Measurements from ENCODE around the gene SEC14L1.

Gene SEC14L1

DNA sequence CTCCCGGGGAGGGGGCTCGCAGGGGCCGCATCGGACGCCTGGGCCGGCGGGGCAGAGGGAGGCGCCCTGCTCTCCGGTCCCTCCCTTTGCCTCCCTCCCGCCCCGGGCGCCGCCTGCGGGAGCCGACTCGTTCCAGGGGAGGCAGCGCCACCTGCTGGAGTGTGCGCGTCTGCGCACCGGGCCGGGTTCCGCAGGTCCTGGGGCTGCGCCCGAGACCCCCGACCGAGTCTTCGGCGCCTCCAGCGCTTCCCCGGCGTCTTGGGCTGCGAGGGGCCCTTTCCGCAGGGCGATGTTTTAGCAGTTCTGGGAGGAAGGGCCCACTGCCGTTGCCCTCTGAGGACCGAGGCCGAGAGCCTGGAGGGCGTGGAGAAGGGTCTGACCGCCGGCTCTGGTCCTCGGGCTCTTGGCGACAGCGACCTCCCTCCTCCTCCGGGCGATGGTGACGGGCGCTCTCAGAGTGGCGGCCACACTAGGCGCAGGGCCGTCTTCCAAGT lies 106.3 kb downstream of the SEC14L1 start (continued):
- TF ChIP-seq ZNF280D (tag by site-specific recombination; IDR thresholded peaks at IDR 0.05) (no peak), YY2 (tag by site-specific recombination; IDR thresholded peaks at IDR 0.05) (no peak), ZNF768 (tag by site-specific recombination; IDR thresholded peaks at IDR 0.05) (no peak), ZNF792 (tag by site-specific recombination; IDR thresholded peaks at IDR 0.05) (no peak), TRIM28 (IDR thresholded peaks at IDR 0.05; ENCODE audit: borderline replicate concordance, low read length) (no peak), ZNF677 (tag by site-specific recombination; IDR thresholded peaks at IDR 0.05) (no peak), ZSCAN4 (tag by site-specific recombination; IDR thresholded peaks at IDR 0.05) (no peak), ZNF18 (tag by site-specific recombination; IDR thresholded peaks at IDR 0.05) (no peak), ZNF354C (tag by site-specific recombination; IDR thresholded peaks at IDR 0.05; ENCODE audit: borderline replicate concordance, low read depth) (no peak), ZNF23 (tag by site-specific recombination; IDR thresholded peaks at IDR 0.05; ENCODE audit: borderline replicate concordance) (no peak), ZNF394 (tag by site-specific recombination; IDR thresholded peaks at IDR 0.05; ENCODE audit: borderline replicate concordance) (peak; percentile 48; the same call in 1 of the 2 replicates), ZNF416 (tag by site-specific recombination; IDR thresholded peaks at IDR 0.05) (no peak), ZNF211 (tag by site-specific recombination; IDR thresholded peaks at IDR 0.05; ENCODE audit: low read depth) (no peak), MYNN (tag by site-specific recombination; IDR thresholded peaks at IDR 0.05; ENCODE audit: borderline replicate concordance) (no peak), SP7 (tag by site-specific recombination; IDR thresholded peaks at IDR 0.05) (peak; percentile 51; the same call in 1 of the 2 replicates), ZNF776 (tag by site-specific recombination; IDR thresholded peaks at IDR 0.05; ENCODE audit: borderline replicate concordance) (no peak), SP3 (tag by site-specific recombination; IDR thresholded peaks at IDR 0.05) (peak; percentile 57), ZNF184 (tag by site-specific recombination; IDR thresholded peaks at IDR 0.05) (no peak), ZNF214 (tag by site-specific recombination; IDR thresholded peaks at IDR 0.05; ENCODE audit: borderline replicate concordance) (no peak), ZNF169 (tag by site-specific recombination; IDR thresholded peaks at IDR 0.05) (no peak), ZNF433 (tag by site-specific recombination; IDR thresholded peaks at IDR 0.05; ENCODE audit: low read depth) (no peak), ZNF707 (tag by site-specific recombination; IDR thresholded peaks at IDR 0.05) (no peak), ZNF140 (tag by site-specific recombination; IDR thresholded peaks at IDR 0.05) (no peak), ZIC2 (tag by site-specific recombination; IDR thresholded peaks at IDR 0.05) (peak; percentile 82), INSM2 (tag by site-specific recombination; IDR thresholded peaks at IDR 0.05) (no peak), ZNF558 (tag by site-specific recombination; IDR thresholded peaks at IDR 0.05) (no peak)
- TF ChIP-seq, protein P1, sequence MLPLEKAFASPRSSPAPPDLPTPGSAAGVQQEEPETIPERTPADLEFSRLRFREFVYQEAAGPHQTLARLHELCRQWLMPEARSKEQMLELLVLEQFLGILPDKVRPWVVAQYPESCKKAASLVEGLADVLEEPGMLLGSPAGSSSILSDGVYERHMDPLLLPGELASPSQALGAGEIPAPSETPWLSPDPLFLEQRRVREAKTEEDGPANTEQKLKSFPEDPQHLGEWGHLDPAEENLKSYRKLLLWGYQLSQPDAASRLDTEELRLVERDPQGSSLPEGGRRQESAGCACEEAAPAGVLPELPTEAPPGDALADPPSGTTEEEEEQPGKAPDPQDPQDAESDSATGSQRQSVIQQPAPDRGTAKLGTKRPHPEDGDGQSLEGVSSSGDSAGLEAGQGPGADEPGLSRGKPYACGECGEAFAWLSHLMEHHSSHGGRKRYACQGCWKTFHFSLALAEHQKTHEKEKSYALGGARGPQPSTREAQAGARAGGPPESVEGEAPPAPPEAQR (tag by site-specific recombination; IDR thresholded peaks at IDR 0.05), result no peak
- TF ChIP-seq, protein P2, sequence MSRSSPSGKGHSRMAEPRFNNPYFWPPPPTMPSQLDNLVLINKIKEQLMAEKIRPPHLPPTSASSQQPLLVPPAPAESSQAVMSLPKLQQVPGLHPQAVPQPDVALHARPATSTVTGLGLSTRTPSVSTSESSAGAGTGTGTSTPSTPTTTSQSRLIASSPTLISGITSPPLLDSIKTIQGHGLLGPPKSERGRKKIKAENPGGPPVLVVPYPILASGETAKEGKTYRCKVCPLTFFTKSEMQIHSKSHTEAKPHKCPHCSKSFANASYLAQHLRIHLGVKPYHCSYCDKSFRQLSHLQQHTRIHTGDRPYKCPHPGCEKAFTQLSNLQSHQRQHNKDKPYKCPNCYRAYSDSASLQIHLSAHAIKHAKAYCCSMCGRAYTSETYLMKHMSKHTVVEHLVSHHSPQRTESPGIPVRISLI (tag by site-specific recombination; IDR thresholded peaks at IDR 0.05), result no peak
- TF ChIP-seq, protein P3, sequence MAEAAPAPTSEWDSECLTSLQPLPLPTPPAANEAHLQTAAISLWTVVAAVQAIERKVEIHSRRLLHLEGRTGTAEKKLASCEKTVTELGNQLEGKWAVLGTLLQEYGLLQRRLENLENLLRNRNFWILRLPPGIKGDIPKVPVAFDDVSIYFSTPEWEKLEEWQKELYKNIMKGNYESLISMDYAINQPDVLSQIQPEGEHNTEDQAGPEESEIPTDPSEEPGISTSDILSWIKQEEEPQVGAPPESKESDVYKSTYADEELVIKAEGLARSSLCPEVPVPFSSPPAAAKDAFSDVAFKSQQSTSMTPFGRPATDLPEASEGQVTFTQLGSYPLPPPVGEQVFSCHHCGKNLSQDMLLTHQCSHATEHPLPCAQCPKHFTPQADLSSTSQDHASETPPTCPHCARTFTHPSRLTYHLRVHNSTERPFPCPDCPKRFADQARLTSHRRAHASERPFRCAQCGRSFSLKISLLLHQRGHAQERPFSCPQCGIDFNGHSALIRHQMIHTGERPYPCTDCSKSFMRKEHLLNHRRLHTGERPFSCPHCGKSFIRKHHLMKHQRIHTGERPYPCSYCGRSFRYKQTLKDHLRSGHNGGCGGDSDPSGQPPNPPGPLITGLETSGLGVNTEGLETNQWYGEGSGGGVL (tag by site-specific recombination; IDR thresholded peaks at IDR 0.05), result peak; percentile 74
